Ectodermal cell (in vitro differentiated cells): ENCODE data around the gene RAB6B. TPM values are rescaled to one million over a fixed set of nuclear protein-coding genes. Genes with fewer than 3 reads are reported as not detected.
A peak's percentile ranks its signal among the peaks of the same experiment; 100 is the strongest.

Experiments
- H3K27ac ChIP-seq: 2 replicates; pipeline ENCODE4 v1.7.0; 2013; ENCODE audit warnings: mild to moderate bottlenecking, low read depth, low read length; ENCODE audit not compliant: insufficient read depth, poor library complexity, severe bottlenecking
- H3K27me3 ChIP-seq: 2 replicates; pipeline ENCODE4 v1.7.0; 2013; ENCODE audit warnings: mild to moderate bottlenecking, low read length; ENCODE audit not compliant: insufficient read depth, control insufficient read depth, poor library complexity, severe bottlenecking
- H3K36me3 ChIP-seq: one replicate; pipeline ENCODE4 v1.7.0; 2013; ENCODE audit warnings: low read length; ENCODE audit not compliant: control insufficient read depth, insufficient read depth
- H3K4me1 ChIP-seq: one replicate; pipeline ENCODE4 v1.7.0; 2013; ENCODE audit warnings: low read length; ENCODE audit not compliant: control insufficient read depth, insufficient read depth
- H3K4me3 ChIP-seq: 2 replicates; pipeline ENCODE4 v1.7.0; 2013; ENCODE audit warnings: low read depth, low read length, control low read depth; ENCODE audit not compliant: insufficient read depth
- H3K9me3 ChIP-seq: 2 replicates; pipeline ENCODE4 v1.7.0; 2013; ENCODE audit warnings: mild to moderate bottlenecking, low read length, moderate library complexity; ENCODE audit not compliant: control insufficient read depth
- WGBS, 2 experiments: methylation state at CpG; one replicate each; pipeline ENCODE4 v1.1.7; 2013; ENCODE audit warnings: missing lambda C conversion rate in 2 of 2; 5-methylcytosine and 5-hydroxymethylcytosine counted together
- polyA plus RNA-seq, 4 experiments: library from polyadenylated mRNA; stranded (reverse); fragments of 50-300 nt; gene quantifications; one replicate each; pipeline ENCODE4 v1.2.3, GENCODE V29; 2013

RAB6B gene
- polyA plus RNA-seq (2013, experiment 1 of 4) = 14.5 TPM
- polyA plus RNA-seq (2013, experiment 2 of 4) = 15.3 TPM
- 11.6 TPM for polyA plus RNA-seq (2013, experiment 3 of 4)
- polyA plus RNA-seq (2013, experiment 4 of 4) = 11.7 TPM

DNA sequence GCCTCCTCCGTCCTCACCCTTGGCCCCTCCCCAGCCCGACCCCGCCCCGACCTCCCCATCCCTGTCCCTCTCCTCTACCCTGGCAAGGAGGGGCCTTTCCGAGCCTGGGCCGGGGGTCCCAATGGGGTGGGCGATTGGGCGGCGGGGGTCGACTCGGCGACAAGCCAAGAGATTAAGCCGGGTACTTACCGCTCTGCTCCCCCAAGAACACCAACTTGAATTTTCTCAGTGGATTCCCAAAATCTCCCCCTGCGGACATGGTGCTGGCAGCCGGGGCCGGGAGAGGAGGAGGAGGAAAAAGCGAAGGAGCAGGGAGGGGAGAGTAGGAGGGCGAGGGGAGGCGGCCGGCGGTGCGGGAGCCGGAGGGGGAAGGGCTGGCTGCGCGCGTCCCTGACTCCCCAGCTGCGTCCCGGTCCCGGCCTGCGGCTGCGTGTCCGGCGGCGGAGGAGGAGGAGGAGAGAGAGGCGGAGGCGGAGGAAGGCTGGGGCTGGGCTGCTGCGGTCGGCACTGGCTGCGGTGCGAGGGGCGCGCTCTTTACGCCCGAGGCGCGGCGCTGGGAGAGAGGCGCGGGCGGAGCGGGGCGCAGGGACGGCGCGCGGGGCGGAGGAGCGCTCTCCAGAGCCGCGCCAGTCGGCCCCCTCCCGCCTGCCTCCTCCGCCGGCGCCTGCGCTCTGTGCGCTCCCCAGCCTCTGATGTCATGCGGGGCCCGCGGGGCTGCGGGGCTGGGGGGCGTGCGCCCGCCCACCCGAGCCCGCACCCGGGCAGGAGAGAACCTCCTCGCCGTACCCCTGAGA, at the start of gene RAB6B:
Gene RAB6B (minus strand): TSS at position 675 of the 794 bp plus-strand sequence. CDS start 416 bp downstream, at position 259.
- Histone ChIP-seq H3K27ac (no peak within 1 kb of the TSS), H3K4me3 (peak within 1 kb of the TSS; percentile 68), H3K4me1 (peaks cover 11% of the 10 kb centered on the region), H3K9me3 (no peaks in the 10 kb centered on the region), H3K36me3 (no peaks in the 10 kb centered on the region), H3K27me3 (peaks cover 52% of the 10 kb centered on the region)
- 0% methylated on average over 76 to 80 of the region's 80 CpGs for WGBS, 2 experiments

DNA sequence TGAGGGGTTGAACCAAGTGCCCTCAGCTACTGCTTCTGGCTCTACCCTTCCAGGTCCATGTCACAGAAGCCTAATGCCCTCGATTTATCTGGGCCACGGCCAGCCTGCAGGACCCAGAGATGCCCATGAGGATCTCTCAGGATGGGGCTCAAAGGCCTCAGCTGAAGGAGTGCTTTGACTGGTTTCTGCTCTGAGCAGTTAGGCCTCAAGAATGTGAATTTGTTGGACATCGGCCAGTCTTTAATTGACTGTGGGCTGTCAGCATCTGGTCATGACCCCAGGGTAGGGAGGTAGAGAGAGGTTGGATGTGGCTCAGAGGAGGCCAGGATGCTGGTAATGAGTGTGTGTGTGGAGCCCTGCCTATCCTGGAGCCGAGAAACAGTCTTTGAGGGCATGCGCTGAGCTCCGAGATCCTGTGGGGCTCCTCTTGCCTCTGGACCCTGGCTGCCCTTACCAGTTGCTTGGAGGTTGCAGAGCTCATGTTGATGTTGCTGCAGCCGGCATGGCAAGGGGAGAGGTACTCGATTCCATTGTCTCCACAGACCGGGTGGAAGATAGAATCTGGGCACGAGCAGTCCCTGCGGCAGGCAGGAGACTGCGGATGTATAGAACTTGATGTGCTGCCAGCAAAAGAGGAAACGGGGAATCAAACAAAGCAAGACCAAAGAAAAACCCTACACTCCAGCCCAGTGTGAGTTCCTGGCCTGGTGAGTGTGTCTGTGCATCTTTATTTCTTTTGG, 49.1 kb upstream of the RAB6B start:
- Histone ChIP-seq H3K27ac (no peak overlapping the region), H3K4me1 (no peaks in the 10 kb centered on the region), H3K36me3 (no peaks in the 10 kb centered on the region), H3K27me3 (no peaks in the 10 kb centered on the region), H3K9me3 (no peaks in the 10 kb centered on the region), H3K4me3 (no peak overlapping the region)
- WGBS, 2 experiments = 93 to 94% methylated on average over 13 of the region's 13 CpGs

DNA sequence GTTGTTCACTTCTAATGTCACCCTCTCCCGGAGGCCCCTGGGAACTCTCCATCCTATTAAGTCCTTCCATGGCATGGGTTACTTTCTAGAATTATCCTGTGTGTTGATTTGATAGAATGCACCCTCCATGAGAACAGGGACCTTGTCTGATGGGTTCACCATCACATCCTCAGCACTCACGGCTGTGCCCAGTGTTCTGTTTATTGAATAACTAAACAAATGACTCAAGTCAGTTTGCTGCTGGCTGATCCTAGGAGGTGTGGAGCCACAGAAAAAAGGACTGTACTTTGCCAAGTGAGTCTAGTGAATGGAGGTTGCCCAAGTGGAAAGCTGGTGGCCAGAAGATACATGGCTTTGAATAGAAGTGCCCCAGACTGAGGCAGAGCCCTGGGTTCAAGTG, 48.5 kb upstream of the RAB6B start:
- WGBS, 2 experiments = 100% methylated on average over 1 to 2 of the region's 2 CpGs
- H3K36me3 ChIP-seq = no peaks in the 10 kb centered on the region
- H3K27me3 ChIP-seq = no peaks in the 10 kb centered on the region
- H3K4me3 ChIP-seq = no peak overlapping the region
- no peaks in the 10 kb centered on the region for H3K4me1 ChIP-seq
- H3K27ac ChIP-seq = no peak overlapping the region
- H3K9me3 ChIP-seq = no peaks in the 10 kb centered on the region

DNA sequence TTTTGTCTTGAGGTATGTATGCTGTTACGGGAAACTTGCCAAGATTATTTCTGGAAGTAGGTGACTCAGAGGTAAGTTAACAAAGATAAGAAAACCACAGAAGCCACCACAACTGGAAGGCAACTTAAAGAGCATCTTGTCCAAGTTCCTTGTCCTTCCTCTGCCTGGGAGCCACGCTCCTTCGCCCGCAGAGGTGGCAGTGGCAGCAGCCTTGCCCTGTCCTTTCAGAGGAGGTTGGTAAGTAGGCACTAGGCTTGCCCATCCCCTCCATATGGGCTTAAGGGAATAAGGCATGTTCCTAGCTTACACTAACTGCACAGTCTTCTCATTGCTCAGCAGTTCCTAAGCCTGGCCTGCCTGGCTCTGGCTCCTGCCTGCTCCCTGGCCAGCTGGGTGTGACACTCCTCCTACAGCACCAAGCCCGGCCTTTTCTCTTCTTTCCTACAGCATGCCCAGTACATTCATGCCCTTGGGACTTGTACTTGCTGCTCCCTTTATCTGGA, 48.0 kb upstream of the RAB6B start:
- H3K9me3 ChIP-seq = no peaks in the 10 kb centered on the region
- H3K36me3 ChIP-seq = no peaks in the 10 kb centered on the region
- 94 to 95% methylated on average over 5 of the region's 5 CpGs for WGBS, 2 experiments
- no peak overlapping the region for H3K4me3 ChIP-seq
- no peaks in the 10 kb centered on the region for H3K27me3 ChIP-seq
- no peaks in the 10 kb centered on the region for H3K4me1 ChIP-seq
- no peak overlapping the region for H3K27ac ChIP-seq

DNA sequence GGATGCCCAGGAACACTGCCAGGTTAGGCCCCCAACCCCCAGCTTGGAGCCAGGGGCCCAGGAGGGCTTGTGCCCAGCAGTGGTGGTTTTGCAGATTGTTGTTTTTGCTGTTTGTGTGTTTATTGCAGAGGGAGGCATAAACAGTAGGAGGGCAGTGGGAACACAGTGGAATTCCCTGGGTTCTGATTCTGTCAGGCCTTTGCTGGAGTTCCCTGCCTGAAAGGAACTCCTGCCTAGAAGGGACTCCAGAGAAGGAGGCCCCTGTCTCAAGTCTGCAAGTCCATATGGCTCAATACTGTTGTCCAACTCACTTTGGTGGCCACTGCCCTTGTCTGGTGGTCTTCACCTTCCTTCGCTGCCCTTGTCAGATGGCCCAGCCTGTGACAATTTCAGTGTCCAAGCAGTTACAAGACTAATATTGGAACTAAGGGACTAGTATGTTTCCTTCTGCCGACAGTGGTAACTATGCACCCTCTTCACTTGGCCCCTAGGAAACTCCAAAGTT, 47.4 kb upstream of the RAB6B start:
- no peaks in the 10 kb centered on the region for H3K36me3 ChIP-seq
- no peak overlapping the region for H3K4me3 ChIP-seq
- no peaks in the 10 kb centered on the region for H3K4me1 ChIP-seq
- no peaks in the 10 kb centered on the region for H3K27me3 ChIP-seq
- no peak overlapping the region for H3K27ac ChIP-seq
- WGBS, 2 experiments = 87% methylated on average over 2 of the region's 2 CpGs
- no peaks in the 10 kb centered on the region for H3K9me3 ChIP-seq

DNA sequence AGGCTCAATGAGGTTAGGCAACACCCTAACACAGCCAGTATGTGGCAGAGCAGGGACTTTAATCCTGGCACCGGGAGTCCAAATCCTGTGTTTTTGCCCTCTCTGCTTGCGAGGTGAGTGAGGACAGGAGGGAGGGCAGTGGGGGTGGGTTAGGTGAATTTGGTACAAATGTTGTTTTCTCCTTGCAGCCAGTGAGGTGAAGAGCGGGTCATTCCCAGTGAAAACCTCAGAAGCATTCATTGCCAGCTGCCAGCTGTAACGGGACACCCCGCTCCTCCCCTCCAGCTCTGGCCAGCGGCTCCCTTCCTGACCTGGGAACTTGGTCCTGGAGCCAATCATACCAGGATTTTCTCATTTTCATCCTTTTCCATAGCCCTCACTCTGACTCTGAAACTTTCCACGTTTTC, 45.7 kb upstream of the RAB6B start:
- Histone ChIP-seq H3K4me1 (no peaks in the 10 kb centered on the region), H3K9me3 (no peaks in the 10 kb centered on the region), H3K36me3 (no peaks in the 10 kb centered on the region), H3K27ac (no peak overlapping the region), H3K4me3 (no peak overlapping the region), H3K27me3 (no peaks in the 10 kb centered on the region)
- 45 to 51% methylated on average over 7 of the region's 7 CpGs for WGBS, 2 experiments

DNA sequence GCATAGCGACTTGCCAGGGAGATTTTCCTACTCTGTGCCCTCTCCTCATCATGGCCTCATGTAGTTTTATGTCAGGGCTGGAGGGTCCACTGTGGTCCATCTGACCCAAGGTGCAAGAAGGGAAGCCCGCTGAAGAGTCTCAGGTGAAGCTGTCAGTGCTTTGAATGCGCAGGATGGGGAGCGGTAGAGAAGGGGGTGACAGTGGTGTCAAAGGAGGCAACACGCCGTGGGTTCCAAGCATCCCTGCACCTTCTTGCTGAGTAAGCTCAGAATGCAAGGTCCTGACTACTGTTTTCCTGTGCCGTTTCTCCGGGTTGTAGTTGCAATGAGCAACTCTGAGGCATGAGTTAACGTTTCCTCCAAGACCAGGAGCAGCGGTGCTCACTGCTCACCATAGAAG, 44.9 kb upstream of the RAB6B start:
- H3K4me3 ChIP-seq = no peak overlapping the region
- 93 to 94% methylated on average over 10 of the region's 10 CpGs for WGBS, 2 experiments
- no peaks in the 10 kb centered on the region for H3K9me3 ChIP-seq

DNA sequence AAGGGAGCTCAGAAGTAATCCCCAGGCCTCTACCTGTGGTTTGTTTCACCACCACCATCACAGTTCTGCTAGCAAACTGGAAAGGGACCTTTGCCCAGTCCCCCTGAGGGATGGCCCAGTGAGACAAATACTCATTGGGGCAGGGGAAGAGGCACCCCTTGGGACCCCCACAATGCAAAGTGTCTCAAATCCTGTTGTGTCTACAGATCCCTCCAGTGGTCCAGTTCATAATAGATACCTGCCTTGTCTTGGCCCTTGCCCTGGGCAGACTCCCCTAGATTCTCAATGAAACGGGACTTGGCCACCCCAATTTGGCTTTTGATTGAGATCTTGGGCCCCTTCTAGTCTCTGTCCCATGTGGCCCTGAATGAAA, 43.8 kb upstream of the RAB6B start:
- H3K27me3 ChIP-seq = no peaks in the 10 kb centered on the region
- H3K9me3 ChIP-seq = no peaks in the 10 kb centered on the region
- 84 to 89% methylated on average over 1 of the region's 1 CpG for WGBS, 2 experiments
- H3K36me3 ChIP-seq = no peaks in the 10 kb centered on the region
- H3K4me3 ChIP-seq = no peak overlapping the region
- H3K4me1 ChIP-seq = no peaks in the 10 kb centered on the region
- no peak overlapping the region for H3K27ac ChIP-seq

More for the DNA sequence above, 44.9 kb upstream of the RAB6B start:
- Histone ChIP-seq H3K36me3 (no peaks in the 10 kb centered on the region), H3K27ac (no peak overlapping the region), H3K27me3 (no peaks in the 10 kb centered on the region), H3K4me1 (no peaks in the 10 kb centered on the region)

DNA sequence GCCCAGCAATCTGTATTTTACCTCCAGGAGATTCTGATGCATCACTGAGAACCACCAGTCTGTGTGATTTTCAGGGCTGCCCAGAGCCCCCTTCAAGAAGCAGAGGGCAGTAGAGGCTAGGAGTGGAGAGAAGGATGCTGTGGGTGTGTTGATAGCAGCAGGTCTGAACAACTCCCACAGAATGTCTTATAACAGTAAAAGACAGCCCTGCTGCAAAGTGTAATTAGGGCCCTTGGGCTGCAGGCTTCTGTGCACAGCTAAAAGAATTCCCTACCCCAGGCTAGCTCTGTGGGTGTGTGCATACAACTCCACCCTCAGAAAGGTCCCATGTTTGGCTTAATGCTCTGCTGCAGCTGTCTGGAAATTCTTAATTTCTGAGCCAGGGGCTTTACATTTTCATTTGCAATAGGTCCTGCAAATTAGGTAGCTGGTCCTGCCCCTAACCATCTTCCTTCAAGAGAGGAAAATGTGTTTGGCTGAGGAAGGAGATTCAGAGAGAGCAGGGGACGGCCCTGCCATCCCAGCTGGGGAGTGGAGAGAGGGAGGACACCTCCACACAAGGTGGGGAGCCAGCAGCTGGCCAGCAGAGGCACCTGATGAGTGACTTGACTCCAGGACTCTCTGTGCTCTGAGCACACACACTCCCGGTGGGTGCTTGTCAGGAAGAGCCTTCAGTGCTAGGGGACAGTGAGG, 43.2 kb upstream of the RAB6B start:
- Histone ChIP-seq H3K27ac (no peak overlapping the region), H3K27me3 (no peaks in the 10 kb centered on the region), H3K4me3 (no peak overlapping the region), H3K9me3 (no peaks in the 10 kb centered on the region), H3K36me3 (no peaks in the 10 kb centered on the region), H3K4me1 (no peaks in the 10 kb centered on the region)
- 71 to 82% methylated on average over 2 of the region's 2 CpGs for WGBS, 2 experiments
